A673 (cell line): ENCODE data around the gene EIF3L. TPM values are rescaled to one million over a fixed set of nuclear protein-coding genes. Genes with fewer than 3 reads are reported as not detected.

Experiments
- BruUV-seq: library from RNA; stranded (reverse); fragments of 400-500 nt; replicated peaks from 2 replicates; lab custom pipeline; 2021; lab: Mats Ljungman, UMichigan
- CTCF ChIA-PET: fragments of 300-600 bp; sonication (Branson Sonifier 250); formaldehyde crosslinking; loops from one replicate; lab custom pipeline; 2022; ENCODE audit warnings: antibody characterized with exemption; lab: Charles Lee
- POLR2A ChIA-PET: fragments of 300-600 bp; sonication (Branson Sonifier 250); formaldehyde crosslinking; loops from one replicate; lab custom pipeline; 2022; ENCODE audit warnings: antibody characterized with exemption; ENCODE audit not compliant: low non-redundant PET; lab: Charles Lee
- DNase-seq: peaks from one replicate; pipeline ENCODE4 v3.0.0-alpha.2; 2015; ENCODE audit warnings: low spot score
- H3K27ac ChIP-seq: fragments of 200-600 bp; sonication (generic); 2 replicates; pipeline ENCODE4 v1.5.1; 2016; ENCODE audit warnings: mixed run types, low read depth, mild to moderate bottlenecking, mixed read lengths, antibody characterized with exemption, low read length; ENCODE audit not compliant: poor library complexity, severe bottlenecking
- H3K27me3 ChIP-seq: fragments of 200-600 bp; sonication (generic); replicated peaks from 2 replicates; pipeline ENCODE4 v1.6.1; 2017; ENCODE audit warnings: mixed run types, low read depth, mild to moderate bottlenecking, mixed read lengths, antibody characterized with exemption, low read length; ENCODE audit not compliant: insufficient read depth, poor library complexity
- H3K36me3 ChIP-seq: fragments of 200-600 bp; sonication (generic); 2 replicates; pipeline ENCODE4 v1.6.1; 2016; ENCODE audit warnings: mixed run types, mild to moderate bottlenecking, mixed read lengths, antibody characterized with exemption, low read length; ENCODE audit not compliant: insufficient read depth, poor library complexity, severe bottlenecking
- H3K4me1 ChIP-seq: fragments of 200-600 bp; sonication (generic); 2 replicates; pipeline ENCODE4 v1.6.1; 2017; ENCODE audit warnings: mixed run types, mild to moderate bottlenecking, mixed read lengths, antibody characterized with exemption, low read length; ENCODE audit not compliant: insufficient read depth, poor library complexity, severe bottlenecking
- H3K4me3 ChIP-seq: fragments of 200-600 bp; sonication (generic); 2 replicates; pipeline ENCODE4 v1.5.1; 2016; ENCODE audit warnings: low read depth, mixed run types, mild to moderate bottlenecking, mixed read lengths, low read length; ENCODE audit not compliant: poor library complexity, severe bottlenecking
- H3K9me3 ChIP-seq: fragments of 200-600 bp; sonication (generic); 2 replicates; pipeline ENCODE4 v1.6.1; 2016; ENCODE audit warnings: mixed run types, low read depth, mild to moderate bottlenecking, mixed read lengths, antibody characterized with exemption, low read length; ENCODE audit not compliant: poor library complexity, severe bottlenecking
- CTCF ChIP-seq: fragments of 300-800, 200-600 bp; sonication (generic); conservative IDR thresholded peaks from 2 replicates; pipeline ENCODE4 v1.5.1; 2017; ENCODE audit warnings: low read depth, mild to moderate bottlenecking, antibody characterized with exemption, low read length, moderate library complexity, mixed read lengths
- EZH2 ChIP-seq: fragments of 200-600 bp; sonication (generic); IDR thresholded peaks from 2 replicates; pipeline ENCODE4 v1.6.1; 2017; ENCODE audit warnings: borderline replicate concordance, low read depth, mild to moderate bottlenecking, mixed read lengths, antibody characterized with exemption, low read length; ENCODE audit not compliant: poor library complexity, severe bottlenecking
- intact Hi-C: fragments of 100-400 bp; cut with micrococcal nuclease; formaldehyde crosslinking; loops from one replicate; pipeline ENCODE4 v1.10.0; 2022; ENCODE audit not compliant: unreplicated experiment
- total RNA-seq: library from RNA; stranded (reverse); gene quantifications from 2 replicates; pipeline ENCODE4 v1.2.3, GENCODE V29; 2021

Gene EIF3L
- total RNA-seq, 1 experiment from 2014 or later, result 492 TPM

- H3K27me3 ChIP-seq, result no peaks in the 10 kb centered on the region
- no peaks in the 10 kb centered on the region for H3K4me1 ChIP-seq
- ChIA-PET POLR2A (no interaction called here), CTCF (interaction anchor here (0.9 kb wide), 1 partner anchor 286 kb away, joined by 3 read pairs; no protein-coding TSS in a partner anchor)
- intact Hi-C loops, result no loop called here
- TF ChIP-seq CTCF, result no peak
- TF ChIP-seq EZH2, result no peak
- BruUV-seq, result no TSS peak
- peaks cover 23% of the 10 kb centered on the region for H3K36me3 ChIP-seq
- no peak overlapping the region for H3K27ac ChIP-seq
- H3K9me3 ChIP-seq, result no peaks in the 10 kb centered on the region
- no peak overlapping the region for H3K4me3 ChIP-seq
- DNase-seq, result no peak
These were observed 43.5 kb downstream of the EIF3L start for GRCh38 chr22:37892566-37893335.

GRCh38 chr22:37893583-37893983, 44.4 kb downstream of the EIF3L start:
- TF ChIP-seq EZH2 (no peak), CTCF (no peak)
- Histone ChIP-seq H3K9me3 (no peaks in the 10 kb centered on the region), H3K4me3 (no peak overlapping the region), H3K36me3 (peaks cover 15% of the 10 kb centered on the region), H3K27me3 (no peaks in the 10 kb centered on the region), H3K27ac (no peak overlapping the region), H3K4me1 (no peaks in the 10 kb centered on the region)
- intact Hi-C loops, result no loop called here
- no TSS peak for BruUV-seq
- POLR2A ChIA-PET, result no interaction called here
- CTCF ChIA-PET, result interaction anchor here (0.6 kb wide), 1 partner anchor 77 kb away, joined by 12 read pairs; no protein-coding TSS in a partner anchor
- no peak for DNase-seq

GRCh38 chr22:37894939-37895670, 45.9 kb downstream of the EIF3L start:
- Histone ChIP-seq H3K4me1 (no peaks in the 10 kb centered on the region), H3K27ac (peak overlapping the region; percentile 42), H3K36me3 (peaks cover 3% of the 10 kb centered on the region), H3K9me3 (no peaks in the 10 kb centered on the region), H3K4me3 (no peak overlapping the region), H3K27me3 (no peaks in the 10 kb centered on the region)
- no TSS peak for BruUV-seq
- ChIA-PET CTCF (no interaction called here), POLR2A (no interaction called here)
- DNase-seq, result no peak
- intact Hi-C loops, result no loop called here
- no peak for TF ChIP-seq EZH2
- no peak for TF ChIP-seq CTCF
